Suppressor macrophage treated with lipopolysaccharide for 4 hours (primary cell): ENCODE measurements around the gene HBQ1.
"Not testable (repeated sequence)": the region's sequence is repeated elsewhere in the genome, so short reads cannot be mapped to it uniquely, and the experiment has no call there.

Experiments used
- DNase-seq: peaks from one replicate; pipeline ENCODE4 v3.0.0-alpha.2; 2020

Gene HBQ1

DNA sequence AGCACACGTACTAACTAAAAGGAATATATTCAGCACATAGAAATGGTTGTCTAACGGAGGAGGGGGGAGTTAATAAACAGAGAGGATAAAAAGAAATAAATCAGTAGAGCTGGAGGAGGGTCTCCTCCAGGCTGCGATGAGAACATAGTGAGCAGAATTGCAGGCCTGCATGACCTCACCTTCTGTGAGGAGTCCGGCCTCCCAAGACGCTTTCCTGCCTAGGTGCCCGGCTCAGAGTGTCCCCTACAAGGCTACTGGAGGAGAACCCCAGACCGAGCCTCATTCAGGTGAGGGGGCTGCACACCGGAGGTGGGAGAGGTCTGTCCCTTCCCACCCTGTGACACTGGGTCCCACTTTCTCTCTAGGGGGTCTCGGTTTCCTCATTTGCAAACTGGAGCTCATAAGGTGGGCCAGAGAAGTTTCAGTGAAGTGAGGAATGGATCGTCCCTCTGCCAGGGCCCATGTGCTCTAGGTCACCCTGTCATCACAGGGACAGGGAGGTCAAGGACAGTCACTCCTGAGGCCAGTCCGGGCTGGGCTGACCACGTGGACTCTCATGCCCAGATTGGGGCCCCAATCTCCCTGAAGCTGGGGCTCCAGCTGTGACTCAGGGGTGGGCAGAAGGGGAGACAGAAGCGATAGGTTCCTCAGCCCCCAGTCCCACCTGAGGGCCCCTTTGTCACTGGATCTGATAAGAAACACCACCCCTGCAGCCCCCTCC, 17.8 kb upstream of the HBQ1 start:
- no peak for DNase-seq

DNA sequence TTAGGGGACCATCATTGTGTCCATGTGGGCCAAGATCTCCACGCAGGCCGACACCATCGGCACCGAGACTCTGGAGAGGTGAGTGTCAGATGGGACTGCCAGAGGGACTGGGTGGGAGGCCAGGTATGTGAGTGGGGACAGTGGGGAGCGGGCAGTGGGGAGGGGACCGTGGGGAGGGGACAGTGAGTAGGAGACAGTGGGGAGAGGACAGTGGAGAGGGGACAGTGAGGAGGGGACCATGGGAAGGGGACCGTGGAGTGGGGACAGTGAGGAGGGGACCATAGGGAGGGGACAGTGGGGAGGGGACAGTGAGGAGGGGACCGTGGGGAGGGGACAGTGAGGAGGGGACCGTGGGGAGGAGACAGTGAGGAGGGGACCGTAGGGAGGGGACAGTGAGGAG, 17.1 kb upstream of the HBQ1 start:
- DNase-seq, result not testable (repeated sequence)

DNA sequence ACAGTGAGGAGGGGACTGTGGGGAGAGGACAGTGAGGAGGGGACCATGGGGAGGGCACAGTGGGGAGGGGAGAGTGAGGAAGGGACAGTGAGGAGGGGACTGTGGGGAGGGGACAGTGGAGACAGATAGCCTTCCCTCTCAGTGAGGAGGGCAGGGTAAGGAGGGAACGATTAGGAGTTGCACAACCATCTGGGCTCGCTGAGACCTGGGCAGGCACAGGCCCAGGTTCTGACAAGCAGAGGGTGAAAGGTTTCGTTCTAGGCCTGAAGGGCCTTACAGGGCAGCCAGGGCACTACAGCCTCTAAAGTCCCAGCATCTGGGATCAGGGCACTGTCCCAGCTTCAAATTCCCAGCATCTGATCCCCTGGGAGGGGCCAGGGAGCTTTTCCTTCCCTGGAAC, 16.6 kb upstream of the HBQ1 start:
- DNase-seq, result not testable (repeated sequence)

DNA sequence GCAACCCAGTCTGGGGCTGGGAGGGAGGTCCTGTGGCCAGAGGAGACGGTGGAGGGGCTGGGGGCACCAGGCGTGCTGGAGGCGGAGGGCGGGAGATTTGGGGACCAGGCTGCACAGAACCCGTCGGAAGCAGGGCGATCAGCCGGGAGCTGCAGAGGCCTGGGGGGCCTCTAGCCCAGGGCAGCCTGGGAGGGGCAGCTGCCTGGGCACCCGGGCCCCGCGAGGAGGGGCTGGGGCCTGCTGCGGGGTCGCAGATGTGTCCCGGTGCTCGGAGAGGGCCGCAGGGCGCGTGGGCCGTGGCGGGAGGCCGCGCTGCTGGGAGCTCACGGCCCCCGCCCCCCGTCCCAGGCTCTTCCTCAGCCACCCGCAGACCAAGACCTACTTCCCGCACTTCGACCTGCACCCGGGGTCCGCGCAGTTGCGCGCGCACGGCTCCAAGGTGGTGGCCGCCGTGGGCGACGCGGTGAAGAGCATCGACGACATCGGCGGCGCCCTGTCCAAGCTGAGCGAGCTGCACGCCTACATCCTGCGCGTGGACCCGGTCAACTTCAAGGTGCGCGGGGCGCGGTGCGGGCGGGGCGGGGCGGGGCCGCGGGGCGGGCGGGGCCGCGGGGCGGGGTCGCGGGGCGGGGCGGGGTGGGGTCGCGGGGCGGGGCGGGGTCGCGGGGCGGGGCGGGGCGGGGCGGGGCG, 16.0 kb upstream of the HBQ1 start:
- DNase-seq, result not testable (repeated sequence)

DNA sequence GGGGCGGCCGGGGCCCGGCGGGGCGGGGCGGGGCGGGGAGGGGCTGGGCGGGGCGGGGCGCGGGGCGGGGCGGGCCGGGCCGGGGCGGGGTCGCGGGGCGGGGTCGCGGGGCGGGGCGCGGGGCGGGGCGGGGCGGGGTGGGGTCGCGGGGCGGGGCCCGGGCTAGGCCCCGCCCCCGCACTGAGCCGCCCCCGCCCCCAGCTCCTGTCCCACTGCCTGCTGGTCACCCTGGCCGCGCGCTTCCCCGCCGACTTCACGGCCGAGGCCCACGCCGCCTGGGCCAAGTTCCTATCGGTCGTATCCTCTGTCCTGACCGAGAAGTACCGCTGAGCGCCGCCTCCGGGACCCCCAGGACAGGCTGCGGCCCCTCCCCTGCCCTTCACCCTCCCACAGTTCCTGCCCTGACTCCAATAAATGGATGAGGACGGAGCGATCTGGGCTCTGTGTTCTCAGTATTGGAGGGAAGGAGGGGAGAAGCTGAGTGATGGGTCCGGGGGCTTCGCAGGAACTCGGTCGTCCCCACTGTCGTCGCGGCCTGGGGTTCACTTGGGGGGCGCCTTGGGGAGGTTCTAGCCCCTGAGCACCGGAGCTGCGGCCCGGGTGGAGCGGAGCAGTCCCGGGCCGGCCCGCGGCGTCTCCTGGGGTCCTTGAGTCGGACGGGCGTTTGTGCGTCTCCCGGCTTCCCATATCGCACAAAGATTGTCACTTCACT, 15.3 kb upstream of the HBQ1 start:
- DNase-seq, result no peak

DNA sequence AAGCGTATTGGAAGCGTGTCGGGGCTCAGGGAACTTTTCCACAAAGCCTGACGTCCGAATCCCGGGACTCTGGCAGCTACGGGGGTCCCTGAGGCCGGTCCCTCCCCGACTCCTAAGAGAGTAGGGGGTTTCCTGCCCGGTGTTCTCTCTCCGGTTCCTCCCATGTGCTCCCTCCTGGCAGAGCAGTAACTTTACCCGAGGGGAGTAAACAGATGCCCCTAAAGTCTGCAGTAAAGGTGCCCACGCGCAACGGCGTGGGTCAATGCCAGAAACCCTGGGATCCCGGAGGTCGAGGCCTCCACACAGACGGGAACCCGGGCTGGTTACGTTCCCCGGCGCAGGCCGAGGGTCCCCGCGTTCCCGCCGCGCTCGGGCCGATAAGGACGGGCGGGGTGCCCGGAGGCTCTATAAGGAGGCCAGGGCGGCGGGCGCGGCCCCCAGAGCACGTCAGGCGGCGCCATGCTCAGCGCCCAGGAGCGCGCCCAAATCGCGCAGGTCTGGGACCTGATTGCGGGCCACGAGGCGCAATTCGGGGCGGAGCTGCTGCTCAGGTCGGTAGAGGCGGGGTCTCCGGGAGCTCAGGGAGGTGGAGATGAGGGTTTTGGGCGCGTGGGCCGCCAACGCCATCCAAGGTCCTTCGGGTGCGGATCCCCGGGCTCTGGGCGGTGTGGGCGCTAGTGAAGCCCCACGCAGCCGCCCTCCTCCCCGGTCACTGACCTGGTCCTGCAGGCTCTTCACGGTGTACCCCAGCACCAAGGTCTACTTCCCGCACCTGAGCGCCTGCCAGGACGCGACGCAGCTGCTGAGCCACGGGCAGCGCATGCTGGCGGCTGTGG, 14.5 kb upstream of the HBQ1 start, which contains the start of gene HBM:
Gene HBM (plus strand): TSS at position 440 of the 836 bp plus-strand sequence. CDS start 20 bp downstream, at position 460.
- DNase-seq, result no peak

DNA sequence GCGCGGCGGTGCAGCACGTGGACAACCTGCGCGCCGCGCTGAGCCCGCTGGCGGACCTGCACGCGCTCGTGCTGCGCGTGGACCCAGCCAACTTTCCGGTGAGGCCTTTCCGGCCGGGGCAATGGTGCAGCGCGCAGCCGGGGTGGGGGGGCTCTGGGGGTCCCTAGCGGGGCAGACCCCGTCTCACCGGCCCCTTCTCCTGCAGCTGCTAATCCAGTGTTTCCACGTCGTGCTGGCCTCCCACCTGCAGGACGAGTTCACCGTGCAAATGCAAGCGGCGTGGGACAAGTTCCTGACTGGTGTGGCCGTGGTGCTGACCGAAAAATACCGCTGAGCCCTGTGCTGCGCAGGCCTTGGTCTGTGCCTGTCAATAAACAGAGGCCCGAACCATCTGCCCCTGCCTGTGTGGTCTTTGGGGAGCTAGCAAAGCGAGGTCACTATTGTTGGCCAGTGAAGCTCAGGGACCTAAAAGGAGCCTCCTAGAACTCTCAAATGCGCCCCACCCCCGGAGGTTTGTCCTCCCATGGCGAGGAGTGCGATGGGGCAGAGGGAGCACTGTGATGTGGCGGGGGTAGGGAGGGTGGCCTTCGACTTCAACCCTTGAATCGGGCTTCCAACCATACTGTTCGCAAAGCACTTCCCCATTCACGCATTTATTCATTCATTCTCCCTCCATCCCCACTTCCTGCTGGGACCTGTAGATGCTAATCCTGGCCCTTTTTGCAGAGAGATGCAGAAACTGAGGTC, 13.7 kb upstream of the HBQ1 start:
- DNase-seq, result no peak

DNA sequence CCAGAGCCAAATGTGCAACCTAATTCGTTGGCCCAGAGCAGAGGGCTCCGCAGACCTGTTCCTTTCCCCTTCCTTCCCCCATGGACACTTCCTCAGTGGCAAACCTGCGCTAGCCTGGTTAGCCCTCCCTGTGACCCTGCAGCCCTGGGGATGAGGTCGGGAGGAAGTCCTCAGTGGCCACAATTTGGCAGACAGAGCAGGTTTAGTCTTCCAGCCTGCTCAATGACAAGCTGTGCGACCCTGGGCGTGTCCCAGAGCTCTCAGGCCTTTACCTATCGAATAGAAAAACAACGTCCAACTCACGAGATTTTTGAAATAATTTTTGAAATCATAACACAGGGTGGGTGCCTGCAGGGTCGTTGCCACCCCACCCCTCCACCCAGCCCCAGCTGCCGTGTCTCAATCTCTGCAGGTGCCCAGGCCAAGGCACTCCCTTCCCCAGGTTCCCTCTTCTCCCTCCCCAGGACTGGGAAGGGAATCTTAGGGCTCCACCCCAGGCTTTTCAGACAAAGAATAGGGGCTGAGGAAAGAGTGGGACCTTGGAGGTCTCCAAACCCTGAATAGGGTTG, 13.1 kb upstream of the HBQ1 start:
- no peak for DNase-seq

DNA sequence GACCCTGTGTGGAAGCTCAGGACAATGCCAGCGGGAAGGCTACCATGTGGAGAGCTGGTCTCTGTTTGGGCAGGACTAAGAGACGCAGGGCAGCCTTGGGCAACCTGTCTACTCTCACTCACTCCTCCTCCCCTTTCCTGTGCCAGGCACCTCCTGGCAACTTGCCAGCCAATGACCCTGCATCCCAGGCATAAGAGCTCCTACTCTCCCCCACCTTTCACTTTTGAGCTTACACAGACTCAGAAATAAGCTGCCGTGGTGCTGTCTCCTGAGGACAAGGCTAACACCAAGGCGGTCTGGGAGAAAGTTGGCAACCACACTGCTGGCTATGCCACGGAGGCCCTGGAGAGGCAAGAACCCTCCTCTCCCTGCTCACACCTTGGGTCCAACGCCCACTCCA, 11.8 kb upstream of the HBQ1 start:
- DNase-seq, result no peak

DNA sequence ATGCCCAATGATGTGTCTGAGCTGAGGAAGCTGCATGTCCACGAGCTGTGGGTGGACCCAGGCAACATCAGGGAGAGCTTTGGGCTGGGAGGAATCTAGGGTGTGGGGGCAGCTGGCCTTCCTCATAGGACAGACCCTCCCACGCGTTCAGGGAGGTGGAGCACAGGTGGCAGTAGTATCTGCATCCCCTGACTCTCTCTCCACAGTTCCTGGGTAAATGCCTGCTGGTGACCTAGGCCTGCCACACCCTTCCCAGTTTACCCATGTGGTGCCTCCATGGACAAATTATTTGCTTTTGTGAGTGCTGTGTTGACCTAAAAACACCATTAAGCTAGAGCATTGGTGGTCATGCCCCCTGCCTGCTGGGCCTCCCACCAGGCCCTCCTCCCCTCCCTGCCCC, 11.2 kb upstream of the HBQ1 start:
- DNase-seq, result no peak

DNA sequence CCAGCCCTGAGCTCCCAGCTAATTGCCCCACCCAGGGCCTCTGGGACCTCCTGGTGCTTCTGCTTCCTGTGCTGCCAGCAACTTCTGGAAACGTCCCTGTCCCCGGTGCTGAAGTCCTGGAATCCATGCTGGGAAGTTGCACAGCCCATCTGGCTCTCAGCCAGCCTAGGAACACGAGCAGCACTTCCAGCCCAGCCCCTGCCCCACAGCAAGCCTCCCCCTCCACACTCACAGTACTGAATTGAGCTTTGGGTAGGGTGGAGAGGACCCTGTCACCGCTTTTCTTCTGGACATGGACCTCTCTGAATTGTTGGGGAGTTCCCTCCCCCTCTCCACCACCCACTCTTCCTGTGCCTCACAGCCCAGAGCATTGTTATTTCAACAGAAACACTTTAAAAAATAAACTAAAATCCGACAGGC, 10.2 kb upstream of the HBQ1 start:
- not testable (repeated sequence) for DNase-seq

DNA sequence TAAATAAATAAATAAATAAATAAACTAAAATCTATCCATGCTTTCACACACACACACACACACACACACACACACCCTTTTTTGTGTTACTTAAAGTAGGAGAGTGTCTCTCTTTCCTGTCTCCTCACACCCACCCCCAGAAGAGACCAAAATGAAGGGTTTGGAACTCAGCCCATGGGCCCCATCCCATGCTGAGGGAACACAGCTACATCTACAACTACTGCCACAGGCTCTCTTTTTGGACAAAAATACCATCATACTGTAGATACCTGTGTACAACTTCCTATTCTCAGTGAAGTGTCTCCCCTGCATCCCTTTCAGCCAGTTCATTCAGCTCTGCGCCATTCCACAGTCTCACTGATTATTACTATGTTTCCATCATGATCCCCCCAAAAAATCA, 9.5 kb upstream of the HBQ1 start:
- no peak for DNase-seq

DNA sequence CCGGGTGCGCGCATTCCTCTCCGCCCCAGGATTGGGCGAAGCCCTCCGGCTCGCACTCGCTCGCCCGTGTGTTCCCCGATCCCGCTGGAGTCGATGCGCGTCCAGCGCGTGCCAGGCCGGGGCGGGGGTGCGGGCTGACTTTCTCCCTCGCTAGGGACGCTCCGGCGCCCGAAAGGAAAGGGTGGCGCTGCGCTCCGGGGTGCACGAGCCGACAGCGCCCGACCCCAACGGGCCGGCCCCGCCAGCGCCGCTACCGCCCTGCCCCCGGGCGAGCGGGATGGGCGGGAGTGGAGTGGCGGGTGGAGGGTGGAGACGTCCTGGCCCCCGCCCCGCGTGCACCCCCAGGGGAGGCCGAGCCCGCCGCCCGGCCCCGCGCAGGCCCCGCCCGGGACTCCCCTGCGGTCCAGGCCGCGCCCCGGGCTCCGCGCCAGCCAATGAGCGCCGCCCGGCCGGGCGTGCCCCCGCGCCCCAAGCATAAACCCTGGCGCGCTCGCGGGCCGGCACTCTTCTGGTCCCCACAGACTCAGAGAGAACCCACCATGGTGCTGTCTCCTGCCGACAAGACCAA, 7.8 kb upstream of the HBQ1 start, which contains the start of gene HBA2:
Gene HBA2 (plus strand): TSS at position 503 of the 568 bp plus-strand sequence. CDS start 37 bp downstream, at position 540.
- DNase-seq, result not testable (repeated sequence)

DNA sequence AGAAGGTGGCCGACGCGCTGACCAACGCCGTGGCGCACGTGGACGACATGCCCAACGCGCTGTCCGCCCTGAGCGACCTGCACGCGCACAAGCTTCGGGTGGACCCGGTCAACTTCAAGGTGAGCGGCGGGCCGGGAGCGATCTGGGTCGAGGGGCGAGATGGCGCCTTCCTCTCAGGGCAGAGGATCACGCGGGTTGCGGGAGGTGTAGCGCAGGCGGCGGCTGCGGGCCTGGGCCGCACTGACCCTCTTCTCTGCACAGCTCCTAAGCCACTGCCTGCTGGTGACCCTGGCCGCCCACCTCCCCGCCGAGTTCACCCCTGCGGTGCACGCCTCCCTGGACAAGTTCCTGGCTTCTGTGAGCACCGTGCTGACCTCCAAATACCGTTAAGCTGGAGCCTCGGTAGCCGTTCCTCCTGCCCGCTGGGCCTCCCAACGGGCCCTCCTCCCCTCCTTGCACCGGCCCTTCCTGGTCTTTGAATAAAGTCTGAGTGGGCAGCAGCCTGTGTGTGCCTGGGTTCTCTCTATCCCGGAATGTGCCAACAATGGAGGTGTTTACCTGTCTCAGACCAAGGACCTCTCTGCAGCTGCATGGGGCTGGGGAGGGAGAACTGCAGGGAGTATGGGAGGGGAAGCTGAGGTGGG, 6.9 kb upstream of the HBQ1 start:
- DNase-seq, result not testable (repeated sequence)

DNA sequence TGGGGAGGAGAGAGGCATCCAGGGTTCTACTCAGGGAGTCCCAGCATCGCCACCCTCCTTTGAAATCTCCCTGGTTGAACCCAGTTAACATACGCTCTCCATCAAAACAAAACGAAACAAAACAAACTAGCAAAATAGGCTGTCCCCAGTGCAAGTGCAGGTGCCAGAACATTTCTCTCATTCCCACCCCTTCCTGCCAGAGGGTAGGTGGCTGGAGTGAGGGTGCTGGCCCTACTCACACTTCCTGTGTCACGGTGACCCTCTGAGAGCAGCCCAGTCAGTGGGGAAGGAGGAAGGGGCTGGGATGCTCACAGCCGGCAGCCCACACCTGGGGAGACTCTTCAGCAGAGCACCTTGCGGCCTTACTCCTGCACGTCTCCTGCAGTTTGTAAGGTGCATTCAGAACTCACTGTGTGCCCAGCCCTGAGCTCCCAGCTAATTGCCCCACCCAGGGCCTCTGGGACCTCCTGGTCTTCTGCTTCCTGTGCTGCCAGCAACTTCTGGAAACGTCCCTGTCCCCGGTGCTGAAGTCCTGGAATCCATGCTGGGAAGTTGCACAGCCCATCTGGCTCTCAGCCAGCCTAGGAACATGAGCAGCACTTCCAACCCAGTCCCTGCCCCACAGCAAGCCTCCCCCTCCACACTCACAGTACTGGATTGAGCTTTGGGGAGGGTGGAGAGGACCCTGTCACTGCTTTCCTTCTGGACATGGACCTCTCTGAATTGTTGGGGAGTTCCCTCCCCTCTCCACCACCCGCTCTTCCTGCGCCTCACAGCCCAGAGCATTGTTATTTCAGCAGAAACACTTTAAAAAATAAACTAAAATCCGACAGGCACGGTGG, 6.1 kb upstream of the HBQ1 start:
- not testable (repeated sequence) for DNase-seq

DNA sequence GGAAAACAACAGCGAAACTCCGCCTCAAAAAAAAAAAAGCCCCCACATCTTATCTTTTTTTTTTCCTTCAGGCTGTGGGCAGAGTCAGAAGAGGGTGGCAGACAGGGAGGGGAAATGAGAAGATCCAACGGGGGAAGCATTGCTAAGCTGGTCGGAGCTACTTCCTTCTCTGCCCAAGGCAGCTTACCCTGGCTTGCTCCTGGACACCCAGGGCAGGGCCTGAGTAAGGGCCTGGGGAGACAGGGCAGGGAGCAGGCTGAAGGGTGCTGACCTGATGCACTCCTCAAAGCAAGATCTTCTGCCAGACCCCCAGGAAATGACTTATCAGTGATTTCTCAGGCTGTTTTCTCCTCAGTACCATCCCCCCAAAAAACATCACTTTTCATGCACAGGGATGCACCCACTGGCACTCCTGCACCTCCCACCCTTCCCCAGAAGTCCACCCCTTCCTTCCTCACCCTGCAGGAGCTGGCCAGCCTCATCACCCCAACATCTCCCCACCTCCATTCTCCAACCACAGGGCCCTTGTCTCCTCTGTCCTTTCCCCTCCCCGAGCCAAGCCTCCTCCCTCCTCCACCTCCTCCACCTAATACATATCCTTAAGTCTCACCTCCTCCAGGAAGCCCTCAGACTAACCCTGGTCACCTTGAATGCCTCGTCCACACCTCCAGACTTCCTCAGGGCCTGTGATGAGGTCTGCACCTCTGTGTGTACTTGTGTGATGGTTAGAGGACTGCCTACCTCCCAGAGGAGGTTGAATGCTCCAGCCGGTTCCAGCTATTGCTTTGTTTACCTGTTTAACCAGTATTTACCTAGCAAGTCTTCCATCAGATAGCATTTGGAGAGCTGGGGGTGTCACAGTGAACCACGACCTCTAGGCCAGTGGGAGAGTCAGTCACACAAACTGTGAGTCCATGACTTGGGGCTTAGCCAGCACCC, 5.0 kb upstream of the HBQ1 start:
- peak; percentile 18 for DNase-seq

DNA sequence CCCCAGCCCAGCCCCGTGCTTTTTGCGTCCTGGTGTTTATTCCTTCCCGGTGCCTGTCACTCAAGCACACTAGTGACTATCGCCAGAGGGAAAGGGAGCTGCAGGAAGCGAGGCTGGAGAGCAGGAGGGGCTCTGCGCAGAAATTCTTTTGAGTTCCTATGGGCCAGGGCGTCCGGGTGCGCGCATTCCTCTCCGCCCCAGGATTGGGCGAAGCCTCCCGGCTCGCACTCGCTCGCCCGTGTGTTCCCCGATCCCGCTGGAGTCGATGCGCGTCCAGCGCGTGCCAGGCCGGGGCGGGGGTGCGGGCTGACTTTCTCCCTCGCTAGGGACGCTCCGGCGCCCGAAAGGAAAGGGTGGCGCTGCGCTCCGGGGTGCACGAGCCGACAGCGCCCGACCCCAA, 4.3 kb upstream of the HBQ1 start:
- not testable (repeated sequence) for DNase-seq
